ENCODE measurements around the gene FN1.
"Not testable (repeated sequence)": the region's sequence is repeated elsewhere in the genome, so short reads cannot be mapped to it uniquely, and the experiment has no call there.

The FN1 gene

GRCh38 chr2:215410932-215411285 lies 25.0 kb downstream of the FN1 start:
- H3K4me3 Mint-ChIP-seq: no peak overlapping the region
- no peak overlapping the region for H3K27ac Mint-ChIP-seq
- no peak for DNase-seq
- H3K9me3 Mint-ChIP-seq: no peaks in the 10 kb centered on the region
- peaks cover 17% of the 10 kb centered on the region for H3K27me3 Mint-ChIP-seq
- no peaks in the 10 kb centered on the region for H3K36me3 Mint-ChIP-seq
- CTCF ChIA-PET: no interaction called here
- H3K4me1 Mint-ChIP-seq: no peaks in the 10 kb centered on the region

GRCh38 chr2:215410181-215410931 lies 25.5 kb downstream of the FN1 start:
- H3K4me3 Mint-ChIP-seq, H3K27ac Mint-ChIP-seq, H3K4me1 Mint-ChIP-seq, CTCF ChIA-PET, H3K9me3 Mint-ChIP-seq, DNase-seq, H3K36me3 Mint-ChIP-seq: not testable (repeated sequence)
- H3K27me3 Mint-ChIP-seq: peaks cover 18% of the 10 kb centered on the region

GRCh38 chr2:215409331-215410127 lies 26.3 kb downstream of the FN1 start:
- H3K4me1 Mint-ChIP-seq: no peaks in the 10 kb centered on the region
- no peak for DNase-seq
- H3K9me3 Mint-ChIP-seq: no peaks in the 10 kb centered on the region
- H3K27ac Mint-ChIP-seq: no peak overlapping the region
- peaks cover 16% of the 10 kb centered on the region for H3K27me3 Mint-ChIP-seq
- CTCF ChIA-PET: no interaction called here
- H3K4me3 Mint-ChIP-seq: no peak overlapping the region
- no peaks in the 10 kb centered on the region for H3K36me3 Mint-ChIP-seq

- H3K36me3 Mint-ChIP-seq, H3K9me3 Mint-ChIP-seq, CTCF ChIA-PET, H3K4me3 Mint-ChIP-seq, DNase-seq, H3K4me1 Mint-ChIP-seq, H3K27ac Mint-ChIP-seq: not testable (repeated sequence)
- peaks cover 15% of the 10 kb centered on the region for H3K27me3 Mint-ChIP-seq
Measured at GRCh38 chr2:215408441-215408840, 27.4 kb downstream of the FN1 start.

DNA sequence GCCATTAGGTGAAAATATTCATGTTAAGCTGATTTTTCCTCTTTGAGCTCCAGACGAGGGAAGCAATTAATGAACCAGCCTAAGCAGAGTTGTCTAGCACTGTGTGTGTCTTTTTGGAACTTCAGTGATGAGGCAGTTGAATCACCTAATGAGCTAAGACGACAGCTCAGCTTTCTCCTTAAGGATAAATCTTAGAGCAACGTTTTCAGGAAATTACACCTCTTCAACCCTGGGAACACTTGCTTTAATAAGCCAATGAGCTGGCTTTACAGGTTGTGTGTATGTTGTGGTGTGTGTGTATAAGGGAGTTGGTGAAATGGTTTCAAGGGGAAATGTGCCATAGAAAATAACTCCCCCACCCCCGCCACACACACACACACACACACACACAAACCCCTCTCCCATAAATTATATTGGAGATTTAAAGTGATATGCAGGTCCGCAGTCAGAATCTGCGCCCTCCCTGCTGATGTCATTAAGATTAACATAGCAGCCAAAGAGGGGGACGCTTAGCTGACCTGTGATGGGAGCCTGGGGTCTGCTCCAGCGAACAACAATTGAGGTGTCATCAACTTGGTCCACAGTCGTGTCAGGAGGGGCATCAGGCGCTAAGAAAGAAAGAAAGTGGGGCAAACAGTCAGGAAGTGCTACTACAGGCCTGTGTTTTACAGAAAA lies 28.1 kb downstream of the FN1 start:
- H3K27me3 Mint-ChIP-seq: peaks cover 15% of the 10 kb centered on the region
- CTCF ChIA-PET: no interaction called here
- no peak overlapping the region for H3K4me3 Mint-ChIP-seq
- no peak overlapping the region for H3K27ac Mint-ChIP-seq
- H3K4me1 Mint-ChIP-seq: no peaks in the 10 kb centered on the region
- H3K9me3 Mint-ChIP-seq: no peaks in the 10 kb centered on the region
- no peaks in the 10 kb centered on the region for H3K36me3 Mint-ChIP-seq
- DNase-seq: no peak

- H3K27ac Mint-ChIP-seq: no peak overlapping the region
- CTCF ChIA-PET: no interaction called here
- H3K4me3 Mint-ChIP-seq: no peak overlapping the region
- H3K36me3 Mint-ChIP-seq: no peaks in the 10 kb centered on the region
- H3K27me3 Mint-ChIP-seq: peaks cover 11% of the 10 kb centered on the region
- no peak for DNase-seq
- no peaks in the 10 kb centered on the region for H3K9me3 Mint-ChIP-seq
- H3K4me1 Mint-ChIP-seq: no peaks in the 10 kb centered on the region
Measured at GRCh38 chr2:215407061-215407460, 28.8 kb downstream of the FN1 start.

- Mint-ChIP-seq H3K9me3 (no peaks in the 10 kb centered on the region), H3K27me3 (peaks cover 14% of the 10 kb centered on the region), H3K4me3 (no peak overlapping the region), H3K36me3 (no peaks in the 10 kb centered on the region), H3K4me1 (no peaks in the 10 kb centered on the region), H3K27ac (no peak overlapping the region)
- DNase-seq: no peak
- CTCF ChIA-PET: no interaction called here
Measured at GRCh38 chr2:215405722-215406581, 29.9 kb downstream of the FN1 start.

- H3K9me3 Mint-ChIP-seq: no peaks in the 10 kb centered on the region
- H3K36me3 Mint-ChIP-seq: no peaks in the 10 kb centered on the region
- H3K4me1 Mint-ChIP-seq: no peaks in the 10 kb centered on the region
- CTCF ChIA-PET: interaction anchor here (1.1 kb wide), 1 partner anchor 238 kb away, joined by 4 read pairs; no protein-coding TSS in a partner anchor
- H3K27me3 Mint-ChIP-seq: peaks cover 11% of the 10 kb centered on the region
- no peak overlapping the region for H3K27ac Mint-ChIP-seq
- DNase-seq: no peak
- no peak overlapping the region for H3K4me3 Mint-ChIP-seq
Measured at GRCh38 chr2:215404348-215405012, 31.4 kb downstream of the FN1 start.

- no peak for DNase-seq
- Mint-ChIP-seq H3K9me3 (no peaks in the 10 kb centered on the region), H3K4me1 (no peaks in the 10 kb centered on the region), H3K4me3 (no peak overlapping the region), H3K36me3 (no peaks in the 10 kb centered on the region), H3K27ac (no peak overlapping the region), H3K27me3 (peaks cover 7% of the 10 kb centered on the region)
- CTCF ChIA-PET: interaction anchor here (1.1 kb wide), 1 partner anchor 238 kb away, joined by 4 read pairs; no protein-coding TSS in a partner anchor
Measured at GRCh38 chr2:215403441-215404347, 32.2 kb downstream of the FN1 start.

DNA sequence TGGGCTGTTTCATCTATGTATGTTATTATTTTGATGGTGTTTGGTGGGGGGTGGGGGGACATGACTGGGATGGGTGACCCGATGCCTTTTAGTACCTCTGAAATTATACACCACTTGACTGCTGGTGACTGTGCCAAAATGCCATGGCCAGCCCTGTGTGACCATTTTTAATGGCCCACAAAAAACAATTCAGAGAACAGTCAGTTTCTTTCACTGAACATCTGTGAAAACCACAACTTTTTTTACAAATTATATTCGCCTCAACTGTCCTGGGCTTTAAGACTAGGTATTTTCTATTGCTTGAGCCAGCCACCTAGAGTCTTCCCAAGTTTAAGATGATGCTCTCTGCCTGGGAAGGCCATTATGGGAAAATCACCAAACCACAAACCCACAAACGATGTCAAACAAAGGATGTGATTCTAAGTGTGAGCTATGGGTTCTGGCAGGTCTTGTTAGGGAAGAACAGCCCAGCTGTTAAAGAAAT lies 33.9 kb downstream of the FN1 start:
- DNase-seq: no peak
- H3K4me3 Mint-ChIP-seq: no peak overlapping the region
- CTCF ChIA-PET: no interaction called here
- no peaks in the 10 kb centered on the region for H3K4me1 Mint-ChIP-seq
- H3K9me3 Mint-ChIP-seq: no peaks in the 10 kb centered on the region
- peaks cover 7% of the 10 kb centered on the region for H3K27me3 Mint-ChIP-seq
- H3K36me3 Mint-ChIP-seq: no peaks in the 10 kb centered on the region
- no peak overlapping the region for H3K27ac Mint-ChIP-seq

DNA sequence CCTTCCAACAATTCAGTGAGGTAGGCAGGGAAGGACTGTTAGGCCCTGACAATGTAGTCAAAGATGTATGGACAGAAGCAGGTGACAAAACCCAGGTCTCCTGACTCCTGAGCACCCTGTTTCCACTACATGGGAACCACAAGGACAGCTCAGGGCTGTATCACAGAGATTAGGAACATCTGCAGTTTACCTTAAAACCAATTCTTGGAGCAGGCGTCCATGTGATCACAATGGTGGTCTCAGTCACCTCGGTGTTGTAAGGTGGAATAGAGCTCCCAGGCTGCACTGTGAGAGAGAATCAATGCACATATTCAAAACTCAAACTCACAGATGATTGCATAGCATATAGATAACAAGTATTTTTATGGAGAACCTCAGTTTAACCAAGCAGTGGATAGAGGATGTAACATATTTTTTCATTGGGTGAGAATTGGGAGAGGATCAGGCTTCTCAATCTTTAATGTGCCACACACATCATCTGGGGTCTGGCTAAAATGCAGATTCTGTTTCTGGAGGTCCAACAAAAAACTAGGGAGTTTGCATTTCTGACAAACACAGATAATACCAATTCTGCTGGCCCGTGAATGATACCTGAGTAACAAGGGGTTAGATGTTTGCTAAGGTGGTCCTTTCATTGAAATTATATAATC lies 36.7 kb downstream of the FN1 start:
- no peaks in the 10 kb centered on the region for H3K9me3 Mint-ChIP-seq
- peaks cover 10% of the 10 kb centered on the region for H3K27me3 Mint-ChIP-seq
- H3K36me3 Mint-ChIP-seq: no peaks in the 10 kb centered on the region
- CTCF ChIA-PET: no interaction called here
- H3K4me1 Mint-ChIP-seq: no peaks in the 10 kb centered on the region
- no peak for DNase-seq
- no peak overlapping the region for H3K4me3 Mint-ChIP-seq
- no peak overlapping the region for H3K27ac Mint-ChIP-seq

GRCh38 chr2:215397632-215398341 lies 38.1 kb downstream of the FN1 start:
- Mint-ChIP-seq H3K27me3 (peaks cover 10% of the 10 kb centered on the region), H3K36me3 (no peaks in the 10 kb centered on the region), H3K27ac (no peak overlapping the region), H3K4me1 (no peaks in the 10 kb centered on the region), H3K9me3 (no peaks in the 10 kb centered on the region), H3K4me3 (no peak overlapping the region)
- CTCF ChIA-PET: no interaction called here
- DNase-seq: no peak

Measured in activated naive CD4-positive, alpha-beta T cell treated with anti-CD3 and anti-CD28 coated beads, Interleukin-2, amount 10 ng/mL, durations not matched to agents 7 days and 5 days (primary cell).